PC-9 (cell line): Measurements from ENCODE around the gene ANXA6. TPM values are rescaled to one million over a fixed set of nuclear protein-coding genes. Genes with fewer than 3 reads are reported as not detected.

Experiments
- BruUV-seq: library from RNA; stranded (reverse); fragments of 400-500 nt; replicated peaks from 2 replicates; lab custom pipeline; 2021; lab: Mats Ljungman, UMichigan
- CTCF ChIA-PET: fragments of 300-600 bp; sonication (Branson Sonifier 250); formaldehyde crosslinking; loops from one replicate; lab custom pipeline; 2022; ENCODE audit warnings: antibody characterized with exemption; lab: Charles Lee
- POLR2A ChIA-PET: fragments of 300-600 bp; sonication (Branson Sonifier 250); formaldehyde crosslinking; loops from one replicate; lab custom pipeline; 2022; ENCODE audit warnings: antibody characterized with exemption; ENCODE audit not compliant: unreplicated experiment; lab: Charles Lee
- DNase-seq, 2 experiments: peaks; one replicate each; pipeline versions ENCODE4 v3.0.0 to v3.0.0-alpha.2; 2015 to 2022; ENCODE audit warnings: mixed read lengths in 1 of 2
- H2AFZ ChIP-seq: fragments of 200-600 bp; sonication (generic); 2 replicates; pipeline ENCODE4 v1.8.1; 2017; ENCODE audit warnings: antibody characterized with exemption
- H3F3A ChIP-seq: fragments of 200-600 bp; sonication (generic); 2 replicates; pipeline ENCODE4 v1.8.1; 2017; ENCODE audit warnings: antibody characterized with exemption, mild to moderate bottlenecking, low read depth; ENCODE audit not compliant: insufficient read depth
- H3K27ac ChIP-seq: fragments of 200-600 bp; sonication (generic); 2 replicates; pipeline ENCODE4 v1.6.1; 2016; ENCODE audit warnings: mixed run types
- H3K27me3 ChIP-seq: fragments of 200-600 bp; sonication (generic); 2 replicates; pipeline ENCODE4 v1.6.1; 2016; ENCODE audit warnings: low read depth, mixed run types; ENCODE audit not compliant: insufficient read depth
- H3K36me3 ChIP-seq: fragments of 200-600 bp; sonication (generic); 2 replicates; pipeline ENCODE4 v1.6.1; 2016; ENCODE audit warnings: low read depth, mixed run types
- H3K4me1 ChIP-seq: fragments of 200-600 bp; sonication (generic); replicated peaks from 2 replicates; pipeline ENCODE4 v1.6.1; 2016; ENCODE audit warnings: mixed run types; ENCODE audit not compliant: insufficient read depth
- H3K4me2 ChIP-seq: fragments of 200-600 bp; sonication (generic); 2 replicates; pipeline ENCODE4 v1.6.1; 2017; ENCODE audit warnings: mixed run types
- H3K4me3 ChIP-seq: fragments of 200-600 bp; sonication (generic); 2 replicates; pipeline ENCODE4 v1.6.1; 2016; ENCODE audit warnings: mixed run types
- H3K79me2 ChIP-seq: fragments of 200-600 bp; sonication (generic); 2 replicates; pipeline ENCODE4 v1.6.1; 2017; ENCODE audit warnings: low read depth, mixed run types
- H3K9me2 ChIP-seq: fragments of 200-600 bp; sonication (generic); 2 replicates; pipeline ENCODE4 v1.8.1; 2017; ENCODE audit warnings: mild to moderate bottlenecking; ENCODE audit not compliant: insufficient read depth
- H3K9me3 ChIP-seq: fragments of 200-600 bp; sonication (generic); 2 replicates; pipeline ENCODE4 v1.8.1; 2016; ENCODE audit warnings: low read depth; ENCODE audit not compliant: insufficient read depth
- H4K20me1 ChIP-seq: fragments of 200-600 bp; sonication (generic); 2 replicates; pipeline ENCODE4 v1.8.1; 2017; ENCODE audit not compliant: insufficient read depth
- EZH2 ChIP-seq: fragments of 200-600 bp; sonication (generic); IDR thresholded peaks from 2 replicates; pipeline ENCODE4 v1.8.0; 2017; ENCODE audit warnings: antibody characterized with exemption, low read depth
- intact Hi-C: fragments of 100-400 bp; cut with micrococcal nuclease; formaldehyde crosslinking; loops from one replicate; pipeline ENCODE4 v1.10.0; 2022; ENCODE audit not compliant: unreplicated experiment
- total RNA-seq: library from RNA; stranded (reverse); gene quantifications from 2 replicates; pipeline ENCODE4 v1.2.3, GENCODE V29; 2021
- TF ChIP-seq, protein P1 (sequence below): fragments of 200-600 bp; sonication (generic); conservative IDR thresholded peaks from 2 replicates; pipeline ENCODE4 v1.6.1; 2017; ENCODE audit warnings: mixed run types, antibody characterized with exemption, mild to moderate bottlenecking, moderate library complexity

The ANXA6 gene
- total RNA-seq, 1 experiment from 2014 or later: 22.4 TPM

- Histone ChIP-seq H3F3A (peaks cover 2% of the 10 kb centered on the region), H3K27ac (no peak overlapping the region), H3K4me3 (no peak overlapping the region), H3K27me3 (no peaks in the 10 kb centered on the region), H4K20me1 (no peaks in the 10 kb centered on the region; the same call in 1 of the 2 replicates), H3K36me3 (peaks cover 8% of the 10 kb centered on the region), H3K9me2 (no peaks in the 10 kb centered on the region), H3K79me2 (peaks cover 85% of the 10 kb centered on the region), H2AFZ (no peak overlapping the region), H3K4me2 (no peak overlapping the region), H3K4me1 (peaks cover 29% of the 10 kb centered on the region), H3K9me3 (no peaks in the 10 kb centered on the region)
- ChIA-PET CTCF (no interaction called here), POLR2A (no interaction called here)
- BruUV-seq: no TSS peak
- TF ChIP-seq, protein P1, sequence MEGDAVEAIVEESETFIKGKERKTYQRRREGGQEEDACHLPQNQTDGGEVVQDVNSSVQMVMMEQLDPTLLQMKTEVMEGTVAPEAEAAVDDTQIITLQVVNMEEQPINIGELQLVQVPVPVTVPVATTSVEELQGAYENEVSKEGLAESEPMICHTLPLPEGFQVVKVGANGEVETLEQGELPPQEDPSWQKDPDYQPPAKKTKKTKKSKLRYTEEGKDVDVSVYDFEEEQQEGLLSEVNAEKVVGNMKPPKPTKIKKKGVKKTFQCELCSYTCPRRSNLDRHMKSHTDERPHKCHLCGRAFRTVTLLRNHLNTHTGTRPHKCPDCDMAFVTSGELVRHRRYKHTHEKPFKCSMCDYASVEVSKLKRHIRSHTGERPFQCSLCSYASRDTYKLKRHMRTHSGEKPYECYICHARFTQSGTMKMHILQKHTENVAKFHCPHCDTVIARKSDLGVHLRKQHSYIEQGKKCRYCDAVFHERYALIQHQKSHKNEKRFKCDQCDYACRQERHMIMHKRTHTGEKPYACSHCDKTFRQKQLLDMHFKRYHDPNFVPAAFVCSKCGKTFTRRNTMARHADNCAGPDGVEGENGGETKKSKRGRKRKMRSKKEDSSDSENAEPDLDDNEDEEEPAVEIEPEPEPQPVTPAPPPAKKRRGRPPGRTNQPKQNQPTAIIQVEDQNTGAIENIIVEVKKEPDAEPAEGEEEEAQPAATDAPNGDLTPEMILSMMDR: no peak
- TF ChIP-seq EZH2: no peak
- DNase-seq: no peak
- intact Hi-C loops: no loop called here
Observed at GRCh38 chr5:151066920-151067319, 90.7 kb downstream of the ANXA6 start.

GRCh38 chr5:151065609-151066008 lies 92.0 kb downstream of the ANXA6 start:
- H3K27me3 ChIP-seq: no peaks in the 10 kb centered on the region
- H3F3A ChIP-seq: 0 out of 2 replicates have a peak, but pooled peaks cover 1% of the 10 kb centered on the region
- no peak for TF ChIP-seq EZH2
- TF ChIP-seq, protein P1: no peak
- ChIA-PET POLR2A (no interaction called here), CTCF (no interaction called here)
- no peak overlapping the region for H3K4me3 ChIP-seq
- peaks cover 24% of the 10 kb centered on the region for H3K4me1 ChIP-seq
- intact Hi-C loops: no loop called here
- no peak overlapping the region for H3K27ac ChIP-seq
- no TSS peak for BruUV-seq
- no peak for DNase-seq
- H3K9me3 ChIP-seq: no peaks in the 10 kb centered on the region
- no peaks in the 10 kb centered on the region; the same call in 1 of the 2 replicates for H4K20me1 ChIP-seq
- no peak overlapping the region for H3K4me2 ChIP-seq
- no peak overlapping the region for H2AFZ ChIP-seq
- no peaks in the 10 kb centered on the region for H3K9me2 ChIP-seq
- H3K79me2 ChIP-seq: peaks cover 72% of the 10 kb centered on the region
- H3K36me3 ChIP-seq: peaks cover 11% of the 10 kb centered on the region

DNA sequence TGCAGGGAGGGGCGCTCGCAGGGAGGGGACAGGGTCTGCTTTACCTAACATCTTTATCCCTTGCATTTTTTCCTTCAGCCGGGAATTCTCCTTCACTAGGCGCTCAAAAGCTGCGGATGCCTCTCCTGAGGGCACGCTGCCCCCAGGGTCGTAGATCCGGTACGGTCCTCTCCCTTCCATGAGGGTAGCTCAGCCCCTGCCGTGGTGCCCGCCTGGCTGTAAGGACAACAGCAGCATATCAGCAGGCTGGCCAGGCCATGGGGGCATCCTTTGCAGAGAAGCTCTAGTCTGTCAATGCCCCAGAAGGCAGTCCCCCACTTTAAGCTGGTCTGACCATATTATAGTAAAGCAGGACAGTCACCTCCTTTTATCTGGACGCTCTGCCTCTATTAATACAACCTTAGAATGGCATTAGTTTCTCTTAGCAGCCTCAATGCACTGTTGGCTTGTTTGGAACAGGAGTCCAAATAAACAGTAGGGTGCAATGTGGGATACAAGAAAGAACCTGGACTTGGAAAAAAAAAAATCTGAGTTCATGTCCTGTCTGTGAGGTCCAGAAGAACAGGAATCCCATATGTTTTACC lies 92.6 kb downstream of the ANXA6 start:
- BruUV-seq: no TSS peak
- no peak for DNase-seq

More for the DNA sequence above, 92.6 kb downstream of the ANXA6 start:
- no peak for TF ChIP-seq EZH2
- TF ChIP-seq, protein P1: no peak
- Histone ChIP-seq H3K9me2 (no peaks in the 10 kb centered on the region), H3K27ac (no peak overlapping the region), H3F3A (peaks cover 7% of the 10 kb centered on the region; the same call in 1 of the 2 replicates), H3K4me2 (no peak overlapping the region), H3K36me3 (peaks cover 17% of the 10 kb centered on the region), H2AFZ (no peak overlapping the region), H3K4me3 (no peak overlapping the region), H3K79me2 (peaks cover 66% of the 10 kb centered on the region), H3K9me3 (no peaks in the 10 kb centered on the region), H3K27me3 (no peaks in the 10 kb centered on the region), H4K20me1 (no peaks in the 10 kb centered on the region; the same call in 1 of the 2 replicates), H3K4me1 (peaks cover 30% of the 10 kb centered on the region)
- intact Hi-C loops: no loop called here
- ChIA-PET POLR2A (no interaction called here), CTCF (no interaction called here)
